GM18499 (cell line): ENCODE data around the gene SNX9.
A peak's percentile ranks its signal among the peaks of the same experiment; 100 is the strongest.
"Not testable (repeated sequence)": the region's sequence is repeated elsewhere in the genome, so short reads cannot be mapped to it uniquely, and the experiment has no call there.

ENCODE experiments used
- ATAC-seq: cut with Tn5 transposase; IDR thresholded peaks from one replicate; pipeline ENCODE4 v1.9.1; 2021; ENCODE audit warnings: moderate number of reproducible peaks; ENCODE audit not compliant: insufficient read depth, unreplicated experiment

SNX9 gene

DNA sequence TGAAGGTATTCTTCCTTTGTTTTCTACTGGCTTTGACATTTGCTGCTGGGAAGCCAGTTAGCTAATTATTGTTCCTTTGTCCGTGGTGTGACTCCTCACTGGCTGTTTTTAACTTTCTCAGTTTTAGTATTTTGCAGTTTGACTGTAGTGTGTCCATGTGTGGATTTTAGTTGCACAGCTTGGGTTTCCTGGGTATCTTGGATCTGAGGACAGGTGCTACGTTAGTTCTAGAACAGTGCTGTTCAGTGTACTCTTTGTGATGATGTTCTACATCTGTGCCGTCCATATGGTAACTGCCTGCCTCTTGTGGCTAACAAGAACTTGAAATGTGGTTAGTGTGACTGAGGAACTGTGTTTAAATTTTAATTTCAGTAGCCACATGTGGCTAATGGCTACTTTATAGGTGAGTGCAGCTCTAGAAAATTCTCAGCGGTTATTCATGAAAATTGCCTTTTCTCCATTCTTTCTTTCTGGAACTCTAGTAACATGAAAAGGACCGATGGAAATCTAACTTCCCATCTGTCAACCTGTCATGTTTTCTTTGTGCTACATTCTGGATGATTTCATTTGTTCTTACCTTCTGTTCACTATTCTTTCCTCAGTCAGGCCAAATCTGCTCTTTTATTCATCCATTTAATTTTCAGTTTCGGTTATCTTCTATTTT is 7.4 kb downstream of the SNX9 start:
- peak; percentile 87 for ATAC-seq

DNA sequence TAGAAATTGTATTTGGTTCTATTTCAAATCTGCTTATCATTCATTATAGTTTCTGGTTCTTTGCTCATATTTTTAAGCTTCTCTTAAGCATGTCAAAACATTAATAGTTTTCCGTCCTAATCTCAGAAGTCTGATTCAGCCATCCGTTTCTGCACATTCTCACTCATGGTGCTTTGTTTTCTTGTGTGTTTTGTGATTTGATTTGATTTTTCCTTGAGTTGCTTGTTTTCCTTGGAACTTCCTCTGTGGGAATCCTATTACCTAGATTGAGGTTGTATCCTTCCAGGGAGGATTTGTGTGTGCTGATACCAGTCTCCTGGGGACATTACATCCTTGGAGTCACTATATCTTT is 7.9 kb downstream of the SNX9 start:
- ATAC-seq = no peak

- ATAC-seq = no peak
These were observed 8.6 kb downstream of the SNX9 start for GRCh38 chr6:157831424-157832249.

DNA sequence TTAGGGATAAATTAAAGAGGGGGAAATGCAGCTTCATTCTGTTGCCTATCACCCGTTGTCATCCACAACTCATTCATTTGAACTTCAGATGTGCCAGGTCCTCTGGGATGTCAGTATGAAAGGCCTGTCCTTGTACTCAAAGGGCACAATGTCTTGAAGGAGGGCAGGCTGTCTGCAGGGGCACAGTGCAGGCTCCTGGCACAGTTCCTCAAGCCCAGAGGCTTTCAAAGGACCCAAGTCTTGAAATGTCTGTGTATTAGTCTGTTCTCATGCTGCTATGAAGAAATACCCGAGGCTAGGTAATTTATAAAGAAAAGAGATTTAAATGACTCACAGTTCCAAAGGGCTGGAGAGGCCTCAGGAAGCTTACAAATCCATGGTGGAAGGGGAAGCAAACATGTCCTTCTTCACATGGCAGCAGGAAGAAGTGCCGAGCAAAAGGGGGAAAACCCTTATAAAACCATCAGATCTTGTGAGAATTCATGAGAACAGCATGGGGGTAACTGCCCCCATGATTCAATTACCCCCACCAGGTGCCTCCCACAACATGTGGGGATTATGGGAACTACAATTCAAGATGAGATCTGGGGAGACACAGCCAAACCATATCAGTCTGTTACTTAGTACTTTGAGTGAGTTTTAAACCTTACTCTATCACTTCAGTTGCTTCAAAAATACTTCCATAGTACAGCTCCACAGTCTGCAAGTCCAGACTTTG is 9.4 kb downstream of the SNX9 start:
- no peak for ATAC-seq

DNA sequence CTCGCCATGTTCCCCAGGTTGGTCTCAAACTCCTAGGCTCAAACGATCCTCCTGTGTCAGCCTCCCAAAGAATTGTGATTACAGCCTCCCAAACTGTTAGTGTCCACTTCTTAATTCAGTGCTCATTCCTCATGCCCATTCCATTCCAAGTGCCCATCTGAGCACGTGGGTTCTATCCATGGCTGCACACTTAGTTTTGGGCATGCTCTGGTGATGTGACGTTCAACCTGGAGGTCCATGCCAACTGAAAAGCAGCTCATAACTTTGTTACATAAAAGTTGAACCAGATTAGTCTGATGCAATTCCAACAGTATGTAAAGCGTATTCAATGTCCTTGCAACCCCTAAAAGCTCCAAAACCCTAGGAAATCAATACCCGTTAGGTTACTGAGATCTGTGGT is 11.5 kb downstream of the SNX9 start:
- ATAC-seq = no peak

- ATAC-seq = no peak
These were observed 15.8 kb downstream of the SNX9 start for GRCh38 chr6:157838718-157839430.

GRCh38 chr6:157839606-157840005 is 16.6 kb downstream of the SNX9 start:
- ATAC-seq = no peak

- no peak for ATAC-seq
These were observed 17.2 kb downstream of the SNX9 start for GRCh38 chr6:157840261-157840660.

DNA sequence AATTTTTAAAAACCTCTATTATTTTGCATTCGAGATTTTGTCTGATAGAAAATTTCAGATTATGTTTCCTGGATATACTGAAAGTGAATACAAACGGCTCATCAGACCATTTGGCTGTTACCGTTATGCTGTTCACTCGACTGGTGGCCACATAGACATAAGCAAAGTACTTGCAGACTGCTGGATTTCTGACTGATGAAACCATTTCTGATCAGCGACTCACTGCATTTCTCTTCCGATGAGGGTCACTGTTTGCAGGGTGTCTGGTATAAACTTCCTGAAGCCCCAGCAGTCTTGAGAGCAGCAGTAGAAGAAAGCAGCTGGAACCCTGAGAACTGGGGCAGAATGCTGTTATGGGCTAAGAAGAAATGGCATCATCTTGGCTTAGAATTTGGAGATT is 17.7 kb downstream of the SNX9 start:
- ATAC-seq = no peak

DNA sequence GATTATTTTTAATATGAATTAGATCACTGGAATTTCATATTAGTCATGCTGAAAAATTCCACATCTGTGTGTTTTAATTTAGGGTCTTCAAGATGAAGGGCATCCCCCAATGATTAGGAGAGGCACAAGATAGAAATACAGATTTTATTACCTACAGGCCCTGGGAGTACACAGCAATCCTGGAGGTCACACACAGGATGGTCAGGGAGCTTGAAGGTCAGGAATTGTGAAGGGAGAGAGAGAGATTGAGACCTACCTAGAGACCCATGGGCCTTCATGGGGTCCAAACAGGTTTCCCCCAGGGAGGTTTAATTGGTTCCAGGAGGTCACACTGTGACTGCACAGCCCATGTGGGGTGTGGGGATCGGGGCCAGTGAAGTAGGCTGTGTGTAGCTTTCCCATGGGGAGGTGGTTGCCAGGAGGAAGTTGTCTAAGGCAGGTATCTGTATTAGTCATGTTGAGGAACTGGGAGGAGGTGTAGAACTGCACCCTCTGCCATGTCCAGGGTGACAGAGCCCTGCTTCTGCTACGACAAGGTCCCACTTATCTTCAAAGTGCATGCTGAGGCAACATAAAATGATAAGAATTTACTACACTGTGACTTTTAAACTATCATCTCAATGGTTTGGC is 18.3 kb downstream of the SNX9 start:
- peak; percentile 74 for ATAC-seq

DNA sequence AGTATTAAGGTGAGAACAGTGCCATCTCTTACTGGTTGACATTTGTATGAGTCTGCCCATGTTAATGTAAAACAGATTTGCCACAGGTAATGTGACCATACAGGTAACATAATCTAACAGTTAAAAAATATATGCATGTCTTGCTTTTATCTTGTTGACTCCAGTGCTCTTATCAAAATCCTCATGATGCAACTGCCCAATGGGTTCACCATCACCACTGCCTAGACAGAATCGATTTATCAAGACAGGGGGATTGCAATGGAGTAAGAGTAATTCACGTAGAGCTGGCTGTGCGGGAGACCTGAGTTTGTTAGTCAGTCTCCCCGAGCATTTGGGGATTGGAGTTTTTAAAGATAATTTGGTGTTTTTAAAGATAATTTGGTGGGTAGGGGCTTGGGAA is 19.2 kb downstream of the SNX9 start:
- no peak for ATAC-seq

DNA sequence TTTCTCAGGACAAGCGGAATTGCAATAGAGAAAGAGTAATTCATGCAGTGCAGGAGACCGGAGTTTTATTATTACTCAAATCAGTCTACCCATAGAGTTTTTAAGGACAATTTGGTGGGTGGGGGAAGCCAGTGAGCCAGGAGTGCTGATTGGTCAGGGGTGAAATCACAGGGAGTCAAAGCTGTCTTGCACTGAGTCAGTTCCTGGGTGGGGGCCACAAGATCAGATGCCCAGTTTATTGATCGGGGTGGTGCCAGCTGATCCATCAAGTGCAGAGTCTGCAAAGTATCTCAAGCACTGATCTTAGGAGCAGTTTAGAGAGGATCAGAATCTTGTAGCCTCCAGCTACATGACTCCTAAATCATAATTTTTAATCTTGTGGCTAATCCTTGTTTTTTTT is 21.1 kb downstream of the SNX9 start:
- ATAC-seq = not testable (repeated sequence)

GRCh38 chr6:157845493-157846259 is 22.6 kb downstream of the SNX9 start:
- no peak for ATAC-seq

DNA sequence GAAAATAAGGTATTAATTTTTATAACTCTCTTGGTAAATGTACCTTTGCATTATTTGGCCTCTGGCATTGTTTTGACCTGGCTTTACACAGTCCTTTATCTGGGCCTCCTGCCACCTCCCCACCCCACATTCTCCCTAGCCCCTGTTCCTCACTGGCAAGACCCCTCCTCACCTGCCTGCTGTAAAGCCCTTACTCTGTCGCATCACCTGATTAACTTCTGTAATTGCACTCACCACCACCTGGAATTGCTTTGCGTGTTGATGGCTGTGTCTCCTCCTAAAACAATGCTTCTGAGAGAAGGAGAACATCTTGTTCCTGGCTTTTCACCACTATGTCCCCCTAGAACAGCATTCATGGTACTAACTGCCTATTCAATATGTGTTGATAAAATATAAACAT is 24.8 kb downstream of the SNX9 start:
- no peak for ATAC-seq

GRCh38 chr6:157848693-157849092 is 25.6 kb downstream of the SNX9 start:
- no peak for ATAC-seq

DNA sequence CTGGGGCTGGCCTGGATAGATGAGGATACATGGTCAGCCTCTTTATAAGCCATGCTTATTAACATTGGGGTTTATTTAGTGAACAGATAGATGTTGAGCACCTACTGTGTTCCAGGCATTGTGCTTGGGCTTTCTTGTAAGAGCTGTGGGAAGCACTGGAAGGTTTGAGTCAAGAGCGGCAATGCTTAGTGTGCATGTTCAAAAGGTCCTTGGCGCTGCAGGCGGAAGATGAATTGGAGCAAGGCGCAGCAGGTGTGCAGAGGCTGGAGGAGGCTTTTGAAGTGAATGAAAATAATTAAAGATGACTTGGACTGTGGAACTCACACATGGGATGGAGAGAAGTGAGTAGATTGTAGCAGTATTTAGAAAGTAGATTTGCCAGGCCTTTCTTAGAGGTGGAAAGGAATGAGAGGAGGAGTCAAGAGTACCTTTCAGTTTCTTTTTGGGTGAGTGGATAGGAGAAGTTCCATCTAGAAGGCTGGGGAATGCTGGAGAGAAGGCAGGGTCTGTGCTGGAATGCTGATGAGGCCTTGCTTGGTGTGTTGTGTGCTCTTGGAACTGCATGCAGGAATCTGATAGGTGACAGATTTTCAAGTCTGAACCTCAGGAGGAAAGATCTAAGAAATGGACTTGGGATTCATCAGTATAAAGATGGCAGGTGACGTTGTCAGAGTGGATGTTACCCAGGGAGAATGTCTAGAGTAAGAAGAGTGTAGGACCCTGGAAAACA is 26.4 kb downstream of the SNX9 start:
- ATAC-seq = no peak

- no peak for ATAC-seq
These were observed 27.0 kb downstream of the SNX9 start for GRCh38 chr6:157850030-157850429.

DNA sequence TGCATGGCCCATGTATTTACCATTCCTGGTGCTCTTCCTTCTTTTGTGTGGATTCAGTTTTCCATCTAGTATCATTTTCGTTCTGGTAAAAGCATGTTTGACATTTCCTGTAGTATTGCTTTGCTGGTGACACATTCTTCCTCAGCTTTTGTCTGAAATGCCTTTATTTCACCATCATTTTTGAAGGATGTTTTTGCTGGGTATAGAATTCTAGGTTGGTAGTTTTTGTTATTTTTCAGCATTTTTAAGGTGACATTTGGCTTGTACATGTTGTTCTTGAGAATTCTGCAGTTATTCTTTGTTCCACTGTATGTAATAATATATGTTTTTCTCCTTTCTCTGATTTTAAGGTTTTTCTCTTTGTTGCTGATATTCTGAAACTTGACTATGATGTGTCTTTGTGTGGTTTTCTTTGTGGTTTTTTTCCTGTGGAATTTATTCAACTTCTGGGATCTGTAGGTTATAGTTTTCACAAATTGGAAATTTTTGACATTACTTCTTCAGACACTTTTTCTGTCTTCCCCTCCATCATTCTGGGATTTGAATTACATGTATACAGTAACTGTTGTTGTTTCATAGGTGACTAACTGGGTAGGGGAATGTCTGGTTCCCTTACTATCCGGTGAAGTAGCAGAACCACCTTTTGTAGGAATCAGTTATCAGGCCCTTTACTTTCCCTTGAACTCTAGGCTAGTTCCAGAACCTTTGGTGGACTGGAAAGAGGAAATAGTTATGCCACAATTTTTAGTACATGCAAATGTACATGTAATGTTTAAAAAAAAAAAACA is 30.2 kb downstream of the SNX9 start:
- no peak for ATAC-seq
